ENCODE measurements around the gene HEPHL1. TPM values are rescaled to one million over a fixed set of nuclear protein-coding genes. Genes with fewer than 3 reads are reported as not detected.

HEPHL1 gene
- total RNA-seq, 1 experiment from 2014 or later: not detected

DNA sequence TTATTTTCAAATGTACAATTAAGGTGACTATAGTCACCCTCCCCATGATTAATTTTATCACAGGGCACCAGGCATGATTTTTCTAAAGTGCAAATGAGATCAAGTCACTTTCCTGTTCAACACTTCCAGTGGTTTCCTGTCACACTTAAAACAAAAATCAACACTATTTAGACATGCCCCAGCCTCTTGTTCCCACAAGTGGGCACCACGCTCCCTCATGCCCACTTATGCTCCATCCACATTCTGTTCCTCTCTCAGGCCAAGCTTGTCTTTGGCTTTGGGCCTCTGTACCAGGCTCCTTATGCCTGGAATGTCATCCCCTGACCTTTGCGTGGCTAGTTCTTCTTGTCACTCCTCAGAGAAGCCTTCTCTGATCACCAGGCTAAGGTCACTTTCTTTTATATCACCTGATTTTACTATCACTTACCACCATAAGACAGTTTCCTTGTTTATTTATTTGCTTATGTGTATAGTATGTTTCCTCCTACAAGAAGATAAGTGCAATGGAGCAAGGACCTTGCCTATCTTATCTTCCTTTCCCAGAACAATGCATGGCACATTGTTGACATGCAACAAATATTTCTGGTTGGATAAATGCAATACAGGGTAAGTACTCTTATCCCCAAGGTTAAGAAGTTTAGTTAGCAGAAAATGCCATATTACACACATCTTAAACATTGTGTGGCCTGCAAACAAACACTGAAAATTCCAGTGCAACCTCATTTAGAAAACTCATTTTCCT, 56.6 kb downstream of the HEPHL1 start:
- no peak for DNase-seq (ENCODE audit: low read depth, low spot score)
- ChIA-PET CTCF (no interaction called here), POLR2A (no interaction called here), RAD21 (ENCODE audit: low non-redundant PET in 1 of 2, low total read pairs in 2 of 2, uncharacterized antibody in 2 of 2, unreplicated experiment in 2 of 2) (no interaction called here)
- ATAC-seq: no peak
- Histone ChIP-seq H2AFZ (ENCODE audit: low read depth, low read length, poor library complexity, severe bottlenecking) (no peak overlapping the region), H3K9me2 (ENCODE audit: insufficient read depth) (no peaks in the 10 kb centered on the region), H3K4me2 (ENCODE audit: low read length) (no peak overlapping the region), H3K9me3 (ENCODE audit: control insufficient read depth in 1 of 2, insufficient read depth in 1 of 2, low read depth in 1 of 2, low read length in 2 of 2) (no peaks in the 10 kb centered on the region), H3K79me2 (ENCODE audit: insufficient read depth, low read length) (no peaks in the 10 kb centered on the region), H3K4me1 (ENCODE audit: control insufficient read depth in 1 of 2, insufficient read depth in 2 of 2, low read length in 2 of 2) (no peaks in the 10 kb centered on the region), H3K4me3 (replicated peaks in 1 of 2; ENCODE audit: low read depth in 1 of 2, low read length in 2 of 2) (no peak overlapping the region), H3K27me3 (ENCODE audit: insufficient read depth, low read length) (peaks cover 16% of the 10 kb centered on the region; the same call in 1 of the 2 replicates), H3K36me3 (ENCODE audit: control insufficient read depth in 1 of 2, insufficient read depth in 2 of 2, low read length in 2 of 2) (no peaks in the 10 kb centered on the region), H3K27ac (ENCODE audit: low read depth, low read length) (no peak overlapping the region), H4K20me1 (ENCODE audit: insufficient read depth) (no peaks in the 10 kb centered on the region), H3K9ac (ENCODE audit: low read length) (no peak overlapping the region)
- intact Hi-C loops (cut with micrococcal nuclease): no loop called here
- TF ChIP-seq TCF7L2 (IDR thresholded peaks at IDR 0.05; ENCODE audit: borderline replicate concordance, extremely low read depth, insufficient read depth, insufficient read length): no peak
- no peak for TF ChIP-seq EZH2 (IDR thresholded peaks at IDR 0.05)
- TF ChIP-seq, protein P1, sequence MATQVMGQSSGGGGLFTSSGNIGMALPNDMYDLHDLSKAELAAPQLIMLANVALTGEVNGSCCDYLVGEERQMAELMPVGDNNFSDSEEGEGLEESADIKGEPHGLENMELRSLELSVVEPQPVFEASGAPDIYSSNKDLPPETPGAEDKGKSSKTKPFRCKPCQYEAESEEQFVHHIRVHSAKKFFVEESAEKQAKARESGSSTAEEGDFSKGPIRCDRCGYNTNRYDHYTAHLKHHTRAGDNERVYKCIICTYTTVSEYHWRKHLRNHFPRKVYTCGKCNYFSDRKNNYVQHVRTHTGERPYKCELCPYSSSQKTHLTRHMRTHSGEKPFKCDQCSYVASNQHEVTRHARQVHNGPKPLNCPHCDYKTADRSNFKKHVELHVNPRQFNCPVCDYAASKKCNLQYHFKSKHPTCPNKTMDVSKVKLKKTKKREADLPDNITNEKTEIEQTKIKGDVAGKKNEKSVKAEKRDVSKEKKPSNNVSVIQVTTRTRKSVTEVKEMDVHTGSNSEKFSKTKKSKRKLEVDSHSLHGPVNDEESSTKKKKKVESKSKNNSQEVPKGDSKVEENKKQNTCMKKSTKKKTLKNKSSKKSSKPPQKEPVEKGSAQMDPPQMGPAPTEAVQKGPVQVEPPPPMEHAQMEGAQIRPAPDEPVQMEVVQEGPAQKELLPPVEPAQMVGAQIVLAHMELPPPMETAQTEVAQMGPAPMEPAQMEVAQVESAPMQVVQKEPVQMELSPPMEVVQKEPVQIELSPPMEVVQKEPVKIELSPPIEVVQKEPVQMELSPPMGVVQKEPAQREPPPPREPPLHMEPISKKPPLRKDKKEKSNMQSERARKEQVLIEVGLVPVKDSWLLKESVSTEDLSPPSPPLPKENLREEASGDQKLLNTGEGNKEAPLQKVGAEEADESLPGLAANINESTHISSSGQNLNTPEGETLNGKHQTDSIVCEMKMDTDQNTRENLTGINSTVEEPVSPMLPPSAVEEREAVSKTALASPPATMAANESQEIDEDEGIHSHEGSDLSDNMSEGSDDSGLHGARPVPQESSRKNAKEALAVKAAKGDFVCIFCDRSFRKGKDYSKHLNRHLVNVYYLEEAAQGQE (IDR thresholded peaks at IDR 0.05; ENCODE audit: low read depth): no peak
- TF ChIP-seq JUND (IDR thresholded peaks at IDR 0.05): no peak
- TF ChIP-seq ELF1 (IDR thresholded peaks at IDR 0.05; ENCODE audit: borderline replicate concordance, low read depth): no peak
- no TSS peak for BruUV-seq (replicated peaks)

DNA sequence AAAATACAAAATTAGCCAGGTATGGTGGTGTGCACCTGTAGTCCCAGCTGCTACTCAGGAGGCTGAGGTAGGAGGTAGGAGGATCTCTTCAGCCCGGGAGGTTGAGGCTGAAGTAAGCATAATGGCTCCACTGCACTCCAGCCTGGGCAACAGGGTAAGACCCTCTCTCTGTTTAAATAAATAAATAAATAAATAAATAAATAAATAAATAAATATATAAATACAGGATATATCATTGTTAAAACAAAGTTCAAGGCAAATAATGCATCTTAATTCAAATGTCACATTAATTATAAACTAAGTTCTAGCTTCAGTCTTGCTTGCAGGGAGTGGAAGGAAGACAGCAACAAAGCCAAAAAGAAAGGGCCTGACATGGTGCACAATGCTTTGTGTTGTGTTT, 63.0 kb downstream of the HEPHL1 start:
- DNase-seq (ENCODE audit: low read depth, low spot score) (no peak), ATAC-seq (no peak)
- TF ChIP-seq YY1 (IDR thresholded peaks at IDR 0.05; ENCODE audit: extremely low read depth, insufficient replicate concordance, low read depth, low read length) (no peak), SIN3A (IDR thresholded peaks at IDR 0.05; ENCODE audit: low read depth) (no peak), RAD21 (IDR thresholded peaks at IDR 0.05; ENCODE audit: low read depth) (no peak), CBX3 (IDR thresholded peaks at IDR 0.05; ENCODE audit: low read depth) (no peak), POLR2AphosphoS5 (IDR thresholded peaks at IDR 0.05; ENCODE audit: low read depth, low read length) (no peak), FOSL1 (IDR thresholded peaks at IDR 0.05; ENCODE audit: low read depth) (no peak), ZFX (IDR thresholded peaks at IDR 0.05) (no peak), SP1 (IDR thresholded peaks at IDR 0.05; ENCODE audit: low read depth) (no peak), TCF7L2 (IDR thresholded peaks at IDR 0.05; ENCODE audit: borderline replicate concordance, extremely low read depth, insufficient read depth, insufficient read length) (no peak), JUND (IDR thresholded peaks at IDR 0.05) (no peak)
- TF ChIP-seq, protein P2, sequence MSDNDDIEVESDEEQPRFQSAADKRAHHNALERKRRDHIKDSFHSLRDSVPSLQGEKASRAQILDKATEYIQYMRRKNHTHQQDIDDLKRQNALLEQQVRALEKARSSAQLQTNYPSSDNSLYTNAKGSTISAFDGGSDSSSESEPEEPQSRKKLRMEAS (IDR thresholded peaks at IDR 0.05): no peak
- Histone ChIP-seq H3K27ac (ENCODE audit: low read depth, low read length) (no peak overlapping the region), H3K27me3 (ENCODE audit: insufficient read depth, low read length) (peaks cover 20% of the 10 kb centered on the region; the same call in 1 of the 2 replicates), H3K4me2 (ENCODE audit: low read length) (no peak overlapping the region), H3K9ac (ENCODE audit: low read length) (no peak overlapping the region), H3K9me3 (ENCODE audit: control insufficient read depth in 1 of 2, insufficient read depth in 1 of 2, low read depth in 1 of 2, low read length in 2 of 2) (no peaks in the 10 kb centered on the region), H2AFZ (ENCODE audit: low read depth, low read length, poor library complexity, severe bottlenecking) (no peak overlapping the region), H3K4me1 (ENCODE audit: control insufficient read depth in 1 of 2, insufficient read depth in 2 of 2, low read length in 2 of 2) (no peaks in the 10 kb centered on the region), H3K9me2 (ENCODE audit: insufficient read depth) (no peaks in the 10 kb centered on the region), H3K79me2 (ENCODE audit: insufficient read depth, low read length) (no peaks in the 10 kb centered on the region), H3K36me3 (ENCODE audit: control insufficient read depth in 1 of 2, insufficient read depth in 2 of 2, low read length in 2 of 2) (no peaks in the 10 kb centered on the region), H3K4me3 (replicated peaks in 1 of 2; ENCODE audit: low read depth in 1 of 2, low read length in 2 of 2) (no peak overlapping the region), H4K20me1 (ENCODE audit: insufficient read depth) (no peaks in the 10 kb centered on the region)
- CTCF ChIA-PET: no interaction called here
- BruUV-seq (replicated peaks): no TSS peak
- intact Hi-C loops (cut with micrococcal nuclease): no loop called here
- RAD21 ChIA-PET (ENCODE audit: low non-redundant PET in 1 of 2, low total read pairs in 2 of 2, uncharacterized antibody in 2 of 2, unreplicated experiment in 2 of 2): no interaction called here
- POLR2A ChIA-PET: no interaction called here

Measured in HCT116 (cell line).